Measurements from ENCODE around the gene SIGLEC15.
A peak's percentile ranks its signal among the peaks of the same experiment; 100 is the strongest.
"Not testable (repeated sequence)": the region's sequence is repeated elsewhere in the genome, so short reads cannot be mapped to it uniquely, and the experiment has no call there.

Gene SIGLEC15

GRCh38 chr18:45825258-45826044 lies at the start of gene SIGLEC15:
SIGLEC15 (plus strand) TSS chr18:45825675; CDS start chr18:45825729, 54 bp downstream.
- DNase-seq = no peak

- DNase-seq = no peak
Measured at GRCh38 chr18:45775743-45776142, 49.7 kb upstream of the SIGLEC15 start.

- DNase-seq = no peak
Measured at GRCh38 chr18:45777393-45777792, 48.1 kb upstream of the SIGLEC15 start.

- DNase-seq = no peak
Measured at GRCh38 chr18:45780568-45780967, 44.9 kb upstream of the SIGLEC15 start.

GRCh38 chr18:45782662-45783061 lies 42.8 kb upstream of the SIGLEC15 start:
- DNase-seq = no peak

- DNase-seq = no peak
Measured at GRCh38 chr18:45783097-45784075, 42.1 kb upstream of the SIGLEC15 start.

- DNase-seq = peak; percentile 21
Measured at GRCh38 chr18:45785134-45785533, 40.3 kb upstream of the SIGLEC15 start.

GRCh38 chr18:45786941-45787340 lies 38.5 kb upstream of the SIGLEC15 start:
- DNase-seq = no peak

- no peak for DNase-seq
Measured at GRCh38 chr18:45787346-45787745, 38.1 kb upstream of the SIGLEC15 start.

GRCh38 chr18:45788861-45789260 lies 36.6 kb upstream of the SIGLEC15 start:
- DNase-seq = no peak

GRCh38 chr18:45792506-45793263 lies 32.8 kb upstream of the SIGLEC15 start:
- no peak for DNase-seq

GRCh38 chr18:45793264-45793965 lies 32.1 kb upstream of the SIGLEC15 start:
- no peak for DNase-seq

GRCh38 chr18:45801416-45802004 lies 24.0 kb upstream of the SIGLEC15 start:
- no peak for DNase-seq

GRCh38 chr18:45802814-45803492 lies 22.5 kb upstream of the SIGLEC15 start:
- peak; percentile 40 for DNase-seq

- no peak for DNase-seq
Measured at GRCh38 chr18:45805551-45805950, 19.9 kb upstream of the SIGLEC15 start.

GRCh38 chr18:45806226-45806625 lies 19.2 kb upstream of the SIGLEC15 start:
- no peak for DNase-seq

GRCh38 chr18:45807144-45807543 lies 18.3 kb upstream of the SIGLEC15 start:
- DNase-seq = peak; percentile 14

GRCh38 chr18:45814733-45815132 lies 10.7 kb upstream of the SIGLEC15 start:
- not testable (repeated sequence) for DNase-seq

- peak; percentile 43 for DNase-seq
Measured at GRCh38 chr18:45817543-45817942, 7.9 kb upstream of the SIGLEC15 start.

GRCh38 chr18:45818765-45819164 lies 6.7 kb upstream of the SIGLEC15 start:
- not testable (repeated sequence) for DNase-seq

- DNase-seq = no peak
Measured at GRCh38 chr18:45820106-45820745, 5.2 kb upstream of the SIGLEC15 start.

All from activated CD4-positive, alpha-beta T cell treated with anti-CD3 and anti-CD28 coated beads, Interleukin-2, amount 50 U/mL, for 16 hours (primary cell).